PFSK-1 (cell line): ENCODE measurements around the gene PLA2G5.

Experiments
- FOXP2 ChIP-seq: optimal IDR thresholded peaks from 2 replicates; pipeline ENCODE3; 2011; ENCODE audit warnings: borderline replicate concordance, control low read depth, inconsistent platforms; ENCODE audit not compliant: insufficient read depth; ENCODE audit errors: extremely low read length, extremely low read depth
- POLR2AphosphoS5 ChIP-seq: IDR thresholded peaks from 2 replicates; pipeline ENCODE4 v1.6.1; 2012; ENCODE audit warnings: low read depth, mild to moderate bottlenecking, control low read depth, low read length, moderate library complexity
- SIN3A ChIP-seq: IDR thresholded peaks from 2 replicates; pipeline ENCODE4 v1.6.1; 2012; ENCODE audit warnings: mild to moderate bottlenecking, low read length, moderate library complexity, borderline replicate concordance; ENCODE audit not compliant: insufficient read depth
- TAF1 ChIP-seq: IDR thresholded peaks from 2 replicates; pipeline ENCODE4 v1.6.1; 2012; ENCODE audit warnings: low read length, control low read depth, borderline replicate concordance; ENCODE audit not compliant: insufficient read depth
- TF ChIP-seq, protein P1 (sequence below), 2 experiments: IDR thresholded peaks; 2 replicates each; pipeline versions ENCODE4 v1.6.1 to v1.8.0; 2011 to 2012; ENCODE audit warnings: low read depth in 2 of 2, low read length in 2 of 2, control low read depth in 1 of 2, inconsistent platforms in 1 of 2, mild to moderate bottlenecking in 1 of 2, moderate library complexity in 1 of 2; ENCODE audit not compliant: insufficient read depth in 1 of 2

PLA2G5 gene

DNA sequence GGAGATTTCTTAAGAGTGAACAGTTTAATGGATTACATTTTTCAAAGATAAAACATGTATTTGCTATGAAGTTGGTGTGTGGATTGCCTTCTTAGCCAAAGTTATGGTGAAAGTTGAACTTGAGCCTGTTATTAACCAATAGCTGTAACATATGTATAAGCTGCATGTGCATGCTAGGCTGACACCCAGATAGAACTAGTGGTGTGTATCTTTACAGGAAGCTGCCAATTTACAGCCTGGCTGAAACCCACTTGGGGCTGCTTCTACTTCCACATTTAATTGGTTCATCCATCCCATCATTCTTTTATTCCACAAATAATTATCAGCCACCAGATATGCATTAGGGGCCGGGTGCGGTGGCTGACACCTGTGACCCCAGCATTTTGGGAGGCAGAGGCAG, 3.3 kb downstream of the PLA2G5 start:
- TF ChIP-seq, protein P1, sequence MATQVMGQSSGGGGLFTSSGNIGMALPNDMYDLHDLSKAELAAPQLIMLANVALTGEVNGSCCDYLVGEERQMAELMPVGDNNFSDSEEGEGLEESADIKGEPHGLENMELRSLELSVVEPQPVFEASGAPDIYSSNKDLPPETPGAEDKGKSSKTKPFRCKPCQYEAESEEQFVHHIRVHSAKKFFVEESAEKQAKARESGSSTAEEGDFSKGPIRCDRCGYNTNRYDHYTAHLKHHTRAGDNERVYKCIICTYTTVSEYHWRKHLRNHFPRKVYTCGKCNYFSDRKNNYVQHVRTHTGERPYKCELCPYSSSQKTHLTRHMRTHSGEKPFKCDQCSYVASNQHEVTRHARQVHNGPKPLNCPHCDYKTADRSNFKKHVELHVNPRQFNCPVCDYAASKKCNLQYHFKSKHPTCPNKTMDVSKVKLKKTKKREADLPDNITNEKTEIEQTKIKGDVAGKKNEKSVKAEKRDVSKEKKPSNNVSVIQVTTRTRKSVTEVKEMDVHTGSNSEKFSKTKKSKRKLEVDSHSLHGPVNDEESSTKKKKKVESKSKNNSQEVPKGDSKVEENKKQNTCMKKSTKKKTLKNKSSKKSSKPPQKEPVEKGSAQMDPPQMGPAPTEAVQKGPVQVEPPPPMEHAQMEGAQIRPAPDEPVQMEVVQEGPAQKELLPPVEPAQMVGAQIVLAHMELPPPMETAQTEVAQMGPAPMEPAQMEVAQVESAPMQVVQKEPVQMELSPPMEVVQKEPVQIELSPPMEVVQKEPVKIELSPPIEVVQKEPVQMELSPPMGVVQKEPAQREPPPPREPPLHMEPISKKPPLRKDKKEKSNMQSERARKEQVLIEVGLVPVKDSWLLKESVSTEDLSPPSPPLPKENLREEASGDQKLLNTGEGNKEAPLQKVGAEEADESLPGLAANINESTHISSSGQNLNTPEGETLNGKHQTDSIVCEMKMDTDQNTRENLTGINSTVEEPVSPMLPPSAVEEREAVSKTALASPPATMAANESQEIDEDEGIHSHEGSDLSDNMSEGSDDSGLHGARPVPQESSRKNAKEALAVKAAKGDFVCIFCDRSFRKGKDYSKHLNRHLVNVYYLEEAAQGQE (IDR thresholded peaks at IDR 0.05; ENCODE audit: insufficient read depth in 1 of 2, low read depth in 2 of 2, low read length in 2 of 2), result no peak
- TF ChIP-seq FOXP2 (no peak), SIN3A (no peak), TAF1 (no peak), POLR2AphosphoS5 (no peak)

DNA sequence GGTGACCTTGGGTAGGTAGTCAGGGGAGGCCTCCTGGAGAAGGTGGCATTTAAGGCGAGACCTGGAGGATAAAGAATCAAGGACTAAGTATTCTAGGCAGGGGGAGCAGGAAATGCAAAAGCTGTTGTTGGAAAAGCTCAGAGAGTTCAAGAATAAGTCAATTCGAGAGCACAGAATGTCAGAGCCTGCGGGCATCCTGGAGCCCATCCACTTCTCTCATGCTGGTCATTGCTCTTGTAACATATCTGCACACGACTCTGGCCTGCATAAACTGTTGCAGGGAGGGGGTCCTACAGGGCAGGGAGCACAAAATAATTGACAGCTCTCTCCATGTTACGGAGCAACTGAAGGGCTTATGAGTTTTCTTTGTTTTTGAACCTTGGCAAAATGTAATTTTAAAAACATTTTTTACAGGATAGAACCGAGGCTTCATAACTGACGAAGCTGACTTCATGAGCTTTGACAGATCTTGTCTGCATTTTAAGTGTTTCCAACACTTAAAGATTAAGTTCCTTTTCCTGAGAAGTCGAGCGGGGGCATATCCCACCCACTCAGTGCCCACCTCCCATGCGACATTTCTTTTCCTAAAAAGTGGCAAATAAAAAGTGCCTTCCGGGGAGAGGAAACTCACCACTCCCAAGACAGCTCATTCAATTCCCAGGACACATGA, 4.2 kb downstream of the PLA2G5 start:
- TF ChIP-seq TAF1 (no peak), SIN3A (no peak), POLR2AphosphoS5 (no peak)

DNA sequence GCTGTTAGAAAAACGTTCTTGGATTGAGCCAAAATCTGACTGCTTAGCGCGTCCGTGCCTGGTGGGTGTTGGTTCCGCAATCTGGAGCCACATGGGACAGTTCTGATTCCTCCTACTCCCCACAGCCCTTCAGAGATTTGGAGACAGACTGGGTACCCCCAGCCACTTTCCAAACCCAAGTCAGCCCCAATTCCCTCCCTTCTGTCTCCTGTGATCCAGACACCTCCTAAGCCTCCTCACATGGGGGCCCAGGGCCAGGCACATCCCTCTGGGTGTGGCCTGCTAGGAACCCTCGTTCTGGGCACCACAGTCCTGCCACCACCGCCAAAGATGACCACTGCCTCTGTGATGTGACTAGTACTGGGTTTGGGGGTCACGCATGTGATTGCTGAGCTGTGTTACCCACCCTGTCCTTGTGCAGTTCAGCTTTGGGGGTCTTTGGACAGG, 4.8 kb downstream of the PLA2G5 start:
- TF ChIP-seq FOXP2, result no peak
- no peak for TF ChIP-seq TAF1
- TF ChIP-seq POLR2AphosphoS5, result no peak
- TF ChIP-seq, protein P1 (IDR thresholded peaks at IDR 0.05; ENCODE audit: insufficient read depth in 1 of 2, low read depth in 2 of 2, low read length in 2 of 2), result no peak
- TF ChIP-seq SIN3A, result no peak

DNA sequence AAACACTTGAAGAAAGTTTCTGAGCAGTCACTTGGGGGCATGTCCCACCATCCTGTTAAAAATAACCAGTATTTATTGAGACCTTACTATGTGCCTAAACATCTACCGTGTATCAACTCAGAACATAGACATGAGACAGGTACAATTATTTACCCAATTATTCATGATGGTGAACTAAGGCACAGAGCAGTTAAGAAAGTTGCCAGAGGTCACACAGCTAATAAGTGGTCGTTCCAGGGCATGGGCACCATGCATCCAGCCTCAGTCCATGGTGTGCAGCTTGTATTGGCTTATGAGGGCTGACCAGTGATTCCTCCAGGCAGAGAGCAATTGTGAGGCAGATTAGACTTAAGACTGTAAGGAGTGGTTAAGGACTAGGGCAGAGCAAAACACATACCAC, 5.4 kb downstream of the PLA2G5 start:
- TF ChIP-seq FOXP2, result no peak
- no peak for TF ChIP-seq POLR2AphosphoS5
- TF ChIP-seq, protein P1 (IDR thresholded peaks at IDR 0.05; ENCODE audit: insufficient read depth in 1 of 2, low read depth in 2 of 2, low read length in 2 of 2), result no peak
- TF ChIP-seq SIN3A, result no peak
- TF ChIP-seq TAF1, result no peak

DNA sequence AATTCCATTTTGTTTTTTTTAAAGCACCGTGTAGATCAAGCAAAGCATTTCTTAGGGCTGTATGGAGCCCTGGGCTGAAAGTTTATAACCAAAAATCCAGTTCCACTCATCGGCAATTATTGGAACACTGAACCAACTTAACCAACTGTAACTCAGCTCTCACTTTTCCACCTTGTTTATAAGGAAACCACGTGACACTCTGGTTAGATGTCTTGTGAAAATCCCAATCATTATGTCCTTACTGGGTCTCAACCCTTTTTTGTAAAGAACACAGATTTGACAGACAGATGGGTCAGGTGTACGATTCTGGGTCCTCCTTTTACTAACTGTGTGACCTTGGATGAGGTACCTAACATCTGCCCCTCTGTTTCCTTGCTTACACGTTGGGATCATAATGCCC, 6.2 kb downstream of the PLA2G5 start:
- TF ChIP-seq POLR2AphosphoS5 (no peak), FOXP2 (no peak), SIN3A (no peak), TAF1 (no peak)
- TF ChIP-seq, protein P1 (IDR thresholded peaks at IDR 0.05; ENCODE audit: insufficient read depth in 1 of 2, low read depth in 2 of 2, low read length in 2 of 2), result no peak
